NCI-H446 treated with DMSO at 0.1 percent for 48 hours (cell line): ENCODE measurements around the gene RHOT2.

ENCODE experiments used
- DNase-seq: peaks from one replicate; lab custom pipeline; 2025; lab: John Stamatoyannopoulos, UW

The RHOT2 gene

GRCh38 chr16:647173-647902 lies 20.6 kb upstream of the RHOT2 start:
- DNase-seq: no peak

GRCh38 chr16:648071-648780 lies 19.7 kb upstream of the RHOT2 start:
- peak; percentile 10 for DNase-seq

GRCh38 chr16:648781-649589 lies 18.9 kb upstream of the RHOT2 start, which contains the start of gene WDR90:
TSS of gene WDR90 (plus strand) at chr16:649365. CDS start at chr16:649417, 52 bp downstream.
- DNase-seq: peak; percentile 70

- DNase-seq: no peak
These were observed 18.3 kb upstream of the RHOT2 start for GRCh38 chr16:649631-650030.

DNA sequence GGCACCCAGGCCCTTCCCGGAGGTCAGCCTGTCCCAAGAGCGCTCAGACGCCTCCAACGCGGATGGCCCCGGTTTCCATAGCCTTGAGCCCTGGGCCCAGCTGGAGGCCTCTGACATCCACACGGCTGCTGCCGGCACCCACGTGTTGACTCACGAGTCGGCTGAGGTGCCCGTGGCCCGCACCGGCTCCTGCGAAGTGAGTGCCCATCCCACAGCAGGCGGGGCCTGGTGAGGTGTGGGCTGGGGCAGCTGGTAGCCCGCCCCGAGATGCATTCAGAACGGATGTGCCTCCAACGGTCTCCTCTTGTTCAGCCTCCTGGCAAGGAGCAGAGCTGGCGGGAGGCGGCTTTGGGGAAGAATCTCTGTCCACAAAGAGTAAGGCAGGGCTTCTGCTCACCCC lies 16.1 kb upstream of the RHOT2 start:
- DNase-seq: no peak

- DNase-seq: no peak
These were observed 15.3 kb upstream of the RHOT2 start for GRCh38 chr16:652454-653305.

DNA sequence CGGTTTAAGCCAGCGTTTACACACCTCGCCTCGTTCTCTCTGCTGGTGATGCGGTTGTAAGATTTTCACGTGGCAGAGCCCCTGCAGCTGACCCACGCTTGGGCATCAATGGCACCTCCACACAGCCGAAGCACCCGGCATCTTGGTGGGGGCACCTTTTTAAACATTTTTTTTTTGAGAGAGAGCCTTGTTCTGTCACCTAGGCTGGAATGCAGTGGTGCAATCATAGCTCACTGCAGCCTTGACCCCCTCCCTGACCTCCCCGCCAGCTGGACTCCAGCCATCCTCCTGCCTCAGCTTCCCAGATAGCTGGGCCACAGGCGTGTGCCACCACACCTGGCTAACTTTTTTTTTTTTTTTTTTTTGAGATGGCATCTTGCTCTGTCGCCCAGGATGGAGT lies 13.9 kb upstream of the RHOT2 start:
- DNase-seq: no peak

DNA sequence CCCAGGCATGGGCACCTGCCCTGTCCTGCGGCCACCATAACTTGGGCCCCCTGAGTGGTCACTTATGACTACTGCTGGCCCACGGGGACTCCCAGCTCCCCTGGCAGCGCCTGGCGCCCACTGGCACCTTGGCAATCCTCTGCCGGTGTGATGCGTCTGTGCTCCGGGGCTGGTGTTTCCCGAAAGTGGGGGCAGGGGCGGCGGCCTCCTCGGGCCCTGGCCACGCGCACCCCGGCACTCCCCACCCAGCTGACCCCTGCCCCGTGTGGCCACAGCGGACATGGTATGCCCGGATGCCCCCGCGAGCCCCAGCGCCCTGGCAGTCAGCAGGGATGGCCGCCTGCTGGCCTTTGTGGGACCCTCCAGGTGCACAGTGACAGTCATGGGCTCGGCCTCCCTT lies 10.4 kb upstream of the RHOT2 start:
- DNase-seq: no peak

GRCh38 chr16:658679-659571 lies 9.0 kb upstream of the RHOT2 start:
- DNase-seq: no peak

- no peak for DNase-seq
These were observed 8.3 kb upstream of the RHOT2 start for GRCh38 chr16:659618-660017.

DNA sequence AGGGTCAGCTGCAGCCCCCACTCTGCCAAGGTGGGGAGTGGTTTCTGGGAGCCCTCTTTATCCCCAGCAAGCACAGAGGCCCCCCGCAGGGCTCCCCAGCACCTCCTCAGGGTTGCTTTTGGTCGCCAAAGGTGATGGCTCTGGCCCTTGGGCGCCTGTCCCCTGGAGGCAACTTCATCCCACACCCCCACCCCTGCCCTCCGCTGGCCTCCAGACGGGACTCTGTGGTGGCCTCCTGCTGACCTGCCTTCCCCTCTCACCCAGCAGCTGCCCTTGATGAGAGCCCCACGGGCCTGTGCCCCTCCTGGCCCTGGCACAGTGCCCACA lies 7.8 kb upstream of the RHOT2 start:
- DNase-seq: no peak

GRCh38 chr16:660459-661183 lies 7.3 kb upstream of the RHOT2 start:
- no peak for DNase-seq

- DNase-seq: no peak
These were observed 6.6 kb upstream of the RHOT2 start for GRCh38 chr16:661184-661821.

DNA sequence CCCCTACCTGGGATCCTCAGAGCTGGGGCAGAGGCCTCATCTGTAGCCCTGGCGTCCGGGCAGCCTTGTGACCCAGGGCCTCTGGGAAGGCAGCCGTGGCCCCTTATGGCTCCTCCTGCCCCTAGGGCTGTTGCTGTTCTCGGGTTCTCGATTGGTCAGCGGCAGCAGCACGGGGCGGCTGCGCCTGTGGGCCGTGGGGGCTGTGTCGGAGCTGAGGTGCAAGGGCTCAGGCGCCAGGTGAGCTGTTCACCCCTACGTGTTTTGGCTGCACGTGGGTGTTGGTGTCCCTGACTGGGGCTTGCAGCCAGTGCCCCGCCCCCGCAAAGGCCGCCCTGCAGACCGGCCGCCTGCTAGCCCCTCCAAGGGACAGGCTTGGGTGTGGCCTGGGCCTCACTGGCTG lies 5.8 kb upstream of the RHOT2 start:
- no peak for DNase-seq

GRCh38 chr16:662597-662996 lies 5.3 kb upstream of the RHOT2 start:
- no peak for DNase-seq

DNA sequence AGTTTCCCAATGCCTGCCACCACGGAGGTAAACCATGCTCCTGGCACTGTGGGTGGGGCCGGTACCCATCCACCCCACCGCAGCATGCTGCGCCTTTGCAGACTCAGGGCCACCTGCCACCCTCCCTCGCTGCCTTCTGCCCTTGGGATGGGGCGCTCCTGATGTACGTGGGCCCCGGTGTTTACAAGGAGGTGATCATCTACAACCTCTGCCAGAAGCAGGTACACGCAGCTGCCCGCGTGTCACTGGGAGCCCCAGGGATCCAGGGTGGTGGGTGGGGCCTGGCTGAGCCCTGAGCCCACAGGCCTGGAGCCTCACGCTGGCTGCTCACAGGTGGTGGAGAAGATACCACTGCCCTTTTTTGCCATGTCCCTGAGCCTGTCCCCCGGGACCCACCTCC lies 1.4 kb upstream of the RHOT2 start:
- DNase-seq: no peak

GRCh38 chr16:667113-667779 lies 686 bp upstream of the RHOT2 start:
- no peak for DNase-seq

GRCh38 chr16:668519-669171 lies 713 bp downstream of the RHOT2 start:
- no peak for DNase-seq

- no peak for DNase-seq
These were observed 1.7 kb downstream of the RHOT2 start for GRCh38 chr16:669666-670065.
